Nucleus accumbens (tissue), 56 donors: ENCODE results near the gene CAPZB.
A peak's percentile ranks its signal among the peaks of the same experiment; 100 is the strongest.

Experiments used
- DNase-seq, 56 donors: peaks; one replicate each; lab custom pipeline; 2025; lab: John Stamatoyannopoulos, UW

CAPZB gene

DNA sequence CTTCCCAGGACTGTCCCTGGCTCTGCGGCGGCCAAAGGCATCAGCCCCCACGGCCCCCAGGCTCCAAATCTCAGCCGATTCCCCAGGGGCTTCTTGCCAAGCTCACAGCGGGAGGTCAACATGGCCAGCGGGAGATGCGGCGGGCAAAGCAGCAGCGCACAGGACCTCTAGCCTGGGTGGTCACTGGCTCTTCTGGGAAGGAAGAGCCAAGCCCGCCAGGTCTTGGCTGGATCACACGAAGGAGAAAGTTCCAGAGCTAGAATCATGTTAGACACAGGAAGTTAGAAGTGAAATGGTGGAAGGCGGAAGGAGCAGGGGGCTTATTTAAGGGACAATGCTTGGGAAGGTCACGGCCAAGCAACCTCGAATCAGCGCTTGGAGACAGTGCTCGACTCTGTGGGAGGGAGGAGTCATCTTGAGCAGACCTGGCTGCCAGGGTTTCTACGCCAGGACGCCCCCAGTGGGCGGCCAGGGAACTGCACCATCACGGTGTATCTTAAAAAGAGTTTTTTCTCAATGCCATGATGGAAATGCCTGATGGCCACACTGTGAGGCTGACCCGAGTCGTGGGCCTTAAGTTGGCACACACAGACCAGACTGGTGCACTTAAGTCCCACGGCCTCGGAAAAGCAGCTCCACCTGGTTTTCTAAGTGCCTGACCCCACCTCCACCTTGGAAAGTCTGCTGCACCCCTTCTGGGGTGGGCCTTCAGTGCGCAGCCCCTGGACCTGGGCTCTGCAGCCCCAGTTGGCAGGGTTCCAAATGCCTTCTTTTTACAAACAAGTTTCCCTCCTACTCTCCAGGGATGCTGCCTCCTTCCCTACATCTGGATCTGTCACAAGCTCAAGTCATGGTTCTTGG, 143.9 kb downstream of the CAPZB start:
- DNase-seq: peak in 36 of 56 donors; percentile 6 to 74 (median 26)

GRCh38 chr1:19340387-19340937, 144.9 kb downstream of the CAPZB start:
- DNase-seq: no peak

GRCh38 chr1:19339214-19339861, 146.0 kb downstream of the CAPZB start:
- no peak for DNase-seq

- no peak for DNase-seq
These were observed 147.0 kb downstream of the CAPZB start for GRCh38 chr1:19338323-19338762.

DNA sequence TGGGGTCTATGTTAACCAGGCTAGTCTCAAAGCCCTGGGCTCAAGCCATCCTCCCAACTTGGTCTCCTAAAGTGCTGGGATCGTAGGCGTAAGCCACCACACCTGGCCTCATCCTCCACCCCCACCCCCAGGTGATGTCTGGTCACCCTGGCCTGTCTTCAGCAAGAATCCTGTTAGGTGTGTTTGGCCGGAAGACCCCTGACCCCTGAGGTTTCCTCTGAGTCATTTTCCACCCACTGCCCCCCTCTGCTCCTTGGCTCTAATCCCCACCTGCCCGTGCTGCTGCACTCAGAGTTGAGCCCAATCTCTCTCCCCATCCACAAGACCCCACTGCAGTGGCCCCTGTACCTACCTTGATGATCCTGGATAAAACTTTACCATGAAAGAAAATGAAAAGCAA, 148.1 kb downstream of the CAPZB start:
- no peak for DNase-seq

- DNase-seq: no peak
These were observed 148.8 kb downstream of the CAPZB start for GRCh38 chr1:19336543-19336942.

- no peak for DNase-seq
These were observed 151.6 kb downstream of the CAPZB start for GRCh38 chr1:19333587-19334354.

DNA sequence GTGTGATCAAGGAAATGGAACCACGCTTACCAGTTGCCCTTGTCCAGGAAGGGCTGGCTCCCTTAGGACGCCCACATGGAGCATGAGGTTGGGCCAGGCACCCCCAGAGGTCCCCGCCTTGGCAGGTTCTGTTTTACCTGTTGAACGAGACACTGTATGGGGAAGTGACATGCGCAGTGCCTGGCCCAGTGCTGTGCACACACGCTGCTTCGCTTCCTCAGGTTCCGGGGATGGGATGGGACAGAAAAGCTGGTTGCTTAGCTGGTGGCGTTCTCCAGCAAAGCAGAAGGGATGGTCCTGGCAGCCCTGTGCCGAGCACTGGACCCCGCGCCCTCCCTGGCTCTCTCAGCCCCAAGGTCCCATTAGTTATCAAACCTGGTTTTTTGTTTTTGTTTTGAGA, 152.5 kb downstream of the CAPZB start:
- DNase-seq: no peak

DNA sequence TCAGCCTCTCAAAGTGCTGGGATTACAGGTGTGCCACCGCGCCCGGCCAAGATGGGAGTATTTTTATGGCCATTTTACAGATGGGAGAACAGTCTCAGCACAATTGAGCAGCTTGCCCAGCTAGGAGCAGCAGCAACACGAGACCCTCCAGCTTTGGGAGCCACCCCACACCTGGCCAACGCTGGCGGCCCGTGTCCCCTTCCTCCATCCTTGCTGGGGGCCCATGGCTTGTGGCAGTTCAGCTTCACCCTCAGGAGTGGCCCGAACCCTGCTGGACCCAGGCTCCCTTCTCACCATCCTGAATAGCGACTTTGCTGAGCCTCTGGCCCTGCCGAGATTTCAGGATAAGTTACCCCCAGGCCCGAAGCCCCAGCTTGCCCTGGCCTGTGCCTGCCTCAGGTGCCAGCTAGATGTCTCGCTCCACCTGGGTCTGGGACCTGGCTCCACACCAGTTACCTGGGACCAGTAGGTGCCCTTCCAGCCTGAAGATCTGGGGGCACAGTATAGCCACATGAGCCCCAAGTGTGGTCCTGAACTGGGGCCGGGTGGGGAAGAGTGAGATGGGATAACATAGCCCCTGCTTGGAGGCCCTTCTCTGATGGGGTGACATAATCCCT, 154.0 kb downstream of the CAPZB start:
- no peak for DNase-seq

DNA sequence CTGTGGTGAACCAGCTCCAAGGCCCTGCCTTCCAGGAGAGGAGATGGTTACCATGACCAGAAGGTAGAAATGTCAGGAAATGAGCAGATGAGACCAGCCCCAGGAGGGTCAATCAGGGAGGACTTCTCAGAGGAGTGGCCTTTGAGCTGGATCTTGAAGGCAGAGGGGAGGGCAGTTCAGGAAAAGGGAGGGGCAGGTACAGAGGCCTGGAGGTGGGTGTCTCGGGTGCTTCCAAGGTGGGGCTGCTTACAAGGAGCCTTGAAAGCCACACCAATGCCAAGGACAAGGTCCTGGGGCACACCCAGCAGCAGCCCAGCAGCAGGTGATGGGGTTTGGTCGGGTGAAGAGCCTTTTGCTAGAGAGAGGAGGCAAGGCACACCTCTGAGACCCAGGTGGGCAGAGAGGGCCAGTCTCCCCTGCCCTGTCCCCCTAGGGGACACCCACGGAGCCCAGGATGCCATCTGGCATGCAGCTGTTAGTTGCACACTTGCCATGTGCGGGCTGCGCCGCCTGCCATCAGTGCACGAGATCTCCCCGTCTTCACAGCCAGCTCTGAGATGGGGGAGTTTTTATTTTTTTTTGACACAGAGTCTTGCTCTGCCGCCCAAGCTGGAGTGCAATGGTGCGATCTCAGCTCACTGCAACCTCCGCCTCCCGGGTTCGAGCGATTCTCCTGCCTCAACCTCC, 154.7 kb downstream of the CAPZB start:
- DNase-seq: no peak

DNA sequence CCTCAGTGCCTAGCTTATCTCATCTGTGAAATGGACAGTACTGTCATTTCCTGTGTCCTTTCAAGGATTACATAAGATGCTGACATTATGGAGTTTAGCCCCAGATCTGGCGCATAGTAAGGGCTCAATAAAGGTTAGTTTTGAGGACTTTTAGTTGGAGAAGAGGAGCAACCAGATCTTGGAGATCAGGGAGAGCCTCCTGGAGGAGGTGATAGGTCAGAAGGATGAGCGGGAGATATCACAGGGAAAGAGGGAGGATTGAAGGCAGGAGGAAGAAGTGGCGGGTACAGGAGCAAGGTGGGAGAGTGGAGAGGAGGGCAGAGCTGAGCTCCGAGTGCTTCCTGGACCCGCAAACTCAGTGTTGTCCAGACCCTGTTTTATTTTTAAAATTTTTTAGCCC, 155.7 kb downstream of the CAPZB start:
- no peak for DNase-seq

GRCh38 chr1:19329188-19329587, 156.2 kb downstream of the CAPZB start:
- DNase-seq: no peak

GRCh38 chr1:19328486-19328885, 156.9 kb downstream of the CAPZB start:
- DNase-seq: no peak

DNA sequence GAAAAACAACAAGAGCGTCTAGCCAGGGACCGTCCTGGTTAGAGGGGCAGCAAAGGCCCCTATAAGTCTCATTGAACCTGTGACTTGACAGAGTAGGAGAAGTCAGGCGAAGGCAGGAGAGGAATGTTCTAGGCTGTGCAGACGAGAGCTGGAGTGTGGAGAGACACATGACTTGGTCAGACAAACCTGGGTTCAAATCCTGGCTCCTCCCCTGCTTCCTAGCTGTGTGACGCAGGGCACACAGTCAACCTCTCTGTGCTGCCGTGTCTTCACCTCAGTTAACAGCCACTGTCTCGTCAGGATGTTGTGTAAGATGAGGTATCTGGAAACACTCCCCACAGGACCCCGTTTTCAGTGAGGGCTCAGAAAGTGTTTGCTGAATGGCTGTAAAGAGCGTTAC, 157.6 kb downstream of the CAPZB start:
- DNase-seq: no peak

- no peak for DNase-seq
These were observed 158.0 kb downstream of the CAPZB start for GRCh38 chr1:19327301-19327700.

GRCh38 chr1:19326748-19327065, 158.6 kb downstream of the CAPZB start:
- no peak for DNase-seq

GRCh38 chr1:19325958-19326747, 159.2 kb downstream of the CAPZB start:
- DNase-seq: no peak

GRCh38 chr1:19325368-19325957, 159.9 kb downstream of the CAPZB start:
- DNase-seq: no peak

GRCh38 chr1:19324665-19324990, 160.7 kb downstream of the CAPZB start:
- DNase-seq: no peak
